HepG2 (cell line): ENCODE results near the gene USP34. TPM values are rescaled to one million over a fixed set of nuclear protein-coding genes. Genes with fewer than 3 reads are reported as not detected.

ENCODE experiments used
- ARID5B ChIP-seq: IDR thresholded peaks from 2 replicates; pipeline ENCODE4 v1.4.0; 2020; ENCODE audit warnings: mild to moderate bottlenecking, missing genetic modification reagents
- ELF3 ChIP-seq: IDR thresholded peaks from 2 replicates; pipeline ENCODE4 v1.6.1; 2016; ENCODE audit warnings: missing genetic modification reagents, missing compliant biosample characterization
- HNF4A ChIP-seq: sonication (generic); formaldehyde crosslinking; IDR thresholded peaks from 2 replicates; pipeline ENCODE4 v1.4.0; 2020; ENCODE audit warnings: missing genetic modification reagents
- HOMEZ ChIP-seq: IDR thresholded peaks from 2 replicates; pipeline ENCODE4 v1.6.1; 2016; ENCODE audit warnings: low read depth
- NFKBIZ ChIP-seq: IDR thresholded peaks from 2 replicates; pipeline ENCODE4 v1.6.1; 2018; ENCODE audit warnings: missing genetic modification reagents, missing compliant biosample characterization
- ONECUT2 ChIP-seq: sonication (generic); formaldehyde crosslinking; IDR thresholded peaks from 2 replicates; pipeline ENCODE4 v1.4.0; 2020; ENCODE audit warnings: missing genetic modification reagents
- RBM39 ChIP-seq: fragments of 200-400 bp; formaldehyde crosslinking; IDR thresholded peaks from one replicate; pipeline ENCODE4 v1.6.1; 2018; ENCODE audit warnings: antibody characterized with exemption, mild to moderate bottlenecking, low read depth, low read length; ENCODE audit not compliant: poor library complexity, severe bottlenecking
- RERE ChIP-seq: IDR thresholded peaks from 2 replicates; pipeline ENCODE4 v1.6.1; 2016; ENCODE audit warnings: low read depth, missing genetic modification reagents, missing compliant biosample characterization
- SP1 ChIP-seq, 2 experiments: fragments of 450-650 bp in 1 of 2; sonication (generic) in 1 of 2; formaldehyde crosslinking in 1 of 2; IDR thresholded peaks; 2 replicates each; pipeline versions ENCODE4 v1.4.0 to v1.6.1; 2016 to 2020; ENCODE audit warnings: missing genetic modification reagents in 1 of 2
- SPEN ChIP-seq: sonication (generic); formaldehyde crosslinking; IDR thresholded peaks from 2 replicates; pipeline ENCODE4 v1.5.1; 2020; ENCODE audit warnings: low read depth, mild to moderate bottlenecking, missing genetic modification reagents
- SRSF4 ChIP-seq: fragments of 200-400 bp; formaldehyde crosslinking; IDR thresholded peaks from one replicate; pipeline ENCODE4 v1.6.1; 2018; ENCODE audit warnings: mild to moderate bottlenecking, low read depth, low read length, moderate library complexity; ENCODE audit not compliant: poor library complexity, severe bottlenecking
- ZNF232 ChIP-seq: sonication (generic); formaldehyde crosslinking; IDR thresholded peaks from 2 replicates; pipeline ENCODE4 v1.4.0; 2020; ENCODE audit warnings: missing genetic modification reagents, borderline replicate concordance
- ZNF253 ChIP-seq: sonication (generic); formaldehyde crosslinking; IDR thresholded peaks from 2 replicates; pipeline ENCODE4 v1.8.0; 2022; ENCODE audit warnings: mild to moderate bottlenecking, missing genetic modification reagents, borderline replicate concordance
- ZNF557 ChIP-seq: sonication (generic); formaldehyde crosslinking; IDR thresholded peaks from 2 replicates; pipeline ENCODE4 v1.4.0; 2020; ENCODE audit warnings: missing genetic modification reagents
- polyA plus RNA-seq, 8 experiments: library from polyadenylated mRNA; depleted of rRNA in 3 of 8; stranded (reverse) in 7 of 8; unstranded in 1 of 8; fragments of >200 nt; fragmentation: Illumina TruSeq in 4 of 8; extraction: Trizol in 4 of 8; gene quantifications; 2 replicates each; pipeline versions ENCODE4 v1.2.1 to v1.2.3, GENCODE V29; 2011 to 2016; ENCODE audit warnings: low read depth in 4 of 8, missing spikeins in 1 of 8, mixed read lengths in 1 of 8; ENCODE audit not compliant: insufficient read depth in 1 of 8
- total RNA-seq, 5 experiments: library from RNA; depleted of rRNA; stranded (reverse); fragments of >200 nt; fragmentation: Illumina TruSeq; extraction: Trizol; gene quantifications; 2 replicates each; pipeline ENCODE4 v1.2.3, GENCODE V29; 2016; ENCODE audit warnings: low read depth in 1 of 5

The USP34 gene
- total and polyA plus RNA-seq, 2 of the 13 experiments (the other 11 are each of a cell fraction or from before 2014, with no cell fraction given) = 99.2 to 100 TPM

GRCh38 chr2:61443342-61444041, 27.4 kb downstream of the USP34 start (continued):
- TF ChIP-seq RERE (CRISPR knock-in tag) (0 out of 2 replicates have a peak, but pooled peaks have one; percentile 23), SRSF4 (no peak), ZNF557 (0 out of 2 replicates have a peak, but pooled peaks have one; percentile 45), ONECUT2 (CRISPR knock-in tag) (0 out of 2 replicates have a peak, but pooled peaks have one; percentile 25), SPEN (CRISPR knock-in tag) (0 out of 2 replicates have a peak, but pooled peaks have one; percentile 33), SP1 (IDR thresholded peaks at IDR 0.05) (no peak), SP1 (CRISPR knock-in tag; IDR thresholded peaks at IDR 0.05) (no peak), ZNF232 (CRISPR knock-in tag) (no peak), NFKBIZ (CRISPR knock-in tag) (peak; percentile 40; the same call in 1 of the 2 replicates), ELF3 (peak; percentile 82), ARID5B (CRISPR knock-in tag) (peak; percentile 92), RBM39 (no peak), HOMEZ (CRISPR knock-in tag) (peak; percentile 92), HNF4A (CRISPR knock-in tag) (peak; percentile 93), ZNF253 (no peak)
